Right lung (tissue), 10 donors: ENCODE data around the gene PIBF1. TPM values are rescaled to one million over a fixed set of nuclear protein-coding genes. Genes with fewer than 3 reads are reported as not detected.
A peak's percentile ranks its signal among the peaks of the same experiment; 100 is the strongest.
"Not testable (repeated sequence)": the region's sequence is repeated elsewhere in the genome, so short reads cannot be mapped to it uniquely, and the experiment has no call there.

Source experiments
- DNase-seq, 2 donors: peaks; one replicate each; pipeline ENCODE4 v3.0.0-alpha.2; 2013
- long read RNA-seq, 8 donors: transcript quantifications; one replicate each; lab custom pipeline, GENCODE V29; 2026
- polyA plus RNA-seq, 5 donors: library from polyadenylated mRNA; unstranded; fragments of 120-200 nt; gene quantifications; one replicate each; pipeline versions ENCODE4 v1.2.1 to v1.2.3, GENCODE V29; 2013; ENCODE audit warnings: inconsistent platforms in 1 of 5, low replicate concordance in 1 of 5; ENCODE audit not compliant: insufficient read length in 5 of 5, insufficient read depth in 1 of 5

The PIBF1 gene, protein sequence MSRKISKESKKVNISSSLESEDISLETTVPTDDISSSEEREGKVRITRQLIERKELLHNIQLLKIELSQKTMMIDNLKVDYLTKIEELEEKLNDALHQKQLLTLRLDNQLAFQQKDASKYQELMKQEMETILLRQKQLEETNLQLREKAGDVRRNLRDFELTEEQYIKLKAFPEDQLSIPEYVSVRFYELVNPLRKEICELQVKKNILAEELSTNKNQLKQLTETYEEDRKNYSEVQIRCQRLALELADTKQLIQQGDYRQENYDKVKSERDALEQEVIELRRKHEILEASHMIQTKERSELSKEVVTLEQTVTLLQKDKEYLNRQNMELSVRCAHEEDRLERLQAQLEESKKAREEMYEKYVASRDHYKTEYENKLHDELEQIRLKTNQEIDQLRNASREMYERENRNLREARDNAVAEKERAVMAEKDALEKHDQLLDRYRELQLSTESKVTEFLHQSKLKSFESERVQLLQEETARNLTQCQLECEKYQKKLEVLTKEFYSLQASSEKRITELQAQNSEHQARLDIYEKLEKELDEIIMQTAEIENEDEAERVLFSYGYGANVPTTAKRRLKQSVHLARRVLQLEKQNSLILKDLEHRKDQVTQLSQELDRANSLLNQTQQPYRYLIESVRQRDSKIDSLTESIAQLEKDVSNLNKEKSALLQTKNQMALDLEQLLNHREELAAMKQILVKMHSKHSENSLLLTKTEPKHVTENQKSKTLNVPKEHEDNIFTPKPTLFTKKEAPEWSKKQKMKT
- polyA plus RNA-seq = 10 to 100 TPM; 32.7 to 56.1 (median 48.6) TPM
- long read RNA-seq, donor 1, transcript PIBF1-201 (18 exons, 3,154 nt) = major isoform, 6 of 27 reads
- long read RNA-seq, donor 1, partial matches to known transcripts = 20 of 27 reads
- long read RNA-seq, donor 1, other reads (novel, unspliced or antisense) = 0 of 27 reads
- long read RNA-seq, donor 2, partial matches to known transcripts = 0 of 2 reads
- long read RNA-seq, donor 2, other reads (novel, unspliced or antisense) = 0 of 2 reads
- long read RNA-seq, donor 3, partial matches to known transcripts = 0 of 1 reads
- long read RNA-seq, donor 3, other reads (novel, unspliced or antisense) = 0 of 1 reads
- long read RNA-seq, donor 4, partial matches to known transcripts = 0 of 1 reads
- long read RNA-seq, donor 4, other reads (novel, unspliced or antisense) = 0 of 1 reads
- long read RNA-seq, donor 5, partial matches to known transcripts = 11 of 14 reads
- long read RNA-seq, donor 5, other reads (novel, unspliced or antisense) = 0 of 14 reads
- long read RNA-seq, donor 6, partial matches to known transcripts = 56 of 59 reads
- long read RNA-seq, donor 6, other reads (novel, unspliced or antisense) = 0 of 59 reads
- long read RNA-seq, donor 7 = 0 reads
- long read RNA-seq, donor 8, partial matches to known transcripts = 0 of 1 reads
- long read RNA-seq, donor 8, other reads (novel, unspliced or antisense) = 0 of 1 reads

DNA sequence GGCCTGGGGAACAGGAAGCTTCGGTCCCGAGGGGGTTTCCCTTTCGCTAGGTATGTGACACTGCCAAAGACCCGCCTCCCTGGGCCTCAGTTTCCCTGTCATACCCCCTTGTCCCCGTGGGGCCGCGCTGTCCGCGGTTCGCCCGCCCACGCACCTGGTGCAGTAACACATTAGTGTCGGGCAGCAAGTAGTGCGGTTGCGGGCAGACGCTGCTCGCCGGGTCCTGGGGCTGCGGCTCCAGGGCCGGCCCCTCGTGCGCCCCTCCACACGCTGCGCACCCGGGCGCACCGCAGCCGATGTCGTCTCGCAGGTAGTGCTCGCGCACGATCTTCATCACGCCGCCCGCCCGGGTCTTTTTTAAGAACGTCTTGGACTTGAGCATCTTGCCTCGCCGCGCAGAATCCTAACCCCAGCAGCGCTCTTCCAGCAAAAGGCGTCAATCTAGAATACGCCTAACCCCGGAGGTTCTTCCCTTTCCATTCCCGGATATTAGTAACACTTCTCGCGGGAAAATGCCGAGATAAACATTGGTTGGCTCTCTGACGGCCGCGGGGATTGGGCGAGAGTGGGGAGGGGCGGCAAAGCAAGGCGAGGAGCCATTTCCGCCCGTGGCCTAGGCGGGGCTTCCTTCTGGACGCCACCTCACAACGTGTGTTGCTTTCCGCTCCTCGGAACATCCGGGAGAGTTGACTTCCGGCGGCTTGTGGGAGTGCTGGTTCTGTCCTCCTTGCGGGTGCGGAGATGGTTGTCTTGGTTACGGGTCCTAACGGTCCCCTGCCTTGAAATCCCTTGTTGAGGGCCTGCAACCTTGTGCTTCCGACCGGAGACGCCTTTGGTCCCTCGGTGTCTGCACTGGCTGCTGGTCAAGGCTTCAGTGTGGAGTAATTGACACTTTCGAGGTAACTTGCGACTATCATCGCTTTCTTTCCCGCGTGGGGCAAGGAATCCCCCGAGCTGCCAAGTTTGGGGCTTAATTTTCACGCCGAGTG is at the start of gene PIBF1, which contains the start of gene DIS3:
Gene PIBF1 (plus strand): TSS at position 683 of the 989 bp plus-strand sequence. CDS start 1,337 bp downstream, outside the sequence.
Gene DIS3 (minus strand): TSS at position 450 of the 989 bp plus-strand sequence. CDS start 68 bp downstream, at position 382.
- DNase-seq = peak; percentile 96 to 97

DNA sequence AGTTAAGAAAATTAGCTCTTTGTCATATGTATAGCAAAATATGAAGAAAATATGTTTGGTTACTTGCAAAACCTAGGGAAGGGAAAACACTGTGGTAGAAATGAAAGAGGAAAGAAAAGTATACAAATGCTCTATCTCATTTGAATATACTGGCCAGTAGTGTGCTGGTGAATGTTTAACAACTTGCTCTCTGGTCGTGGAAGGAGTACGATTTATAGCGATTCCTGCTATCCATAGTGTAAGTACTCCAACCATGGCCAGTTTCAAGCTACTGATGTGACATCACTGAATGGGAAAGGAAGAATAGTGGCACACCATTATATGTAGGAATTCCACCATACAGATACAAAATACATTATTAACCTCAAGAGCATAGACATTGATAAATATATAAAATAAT is 44.9 kb upstream of the PIBF1 start:
- DNase-seq = no peak

GRCh38 chr13:72740015-72740414 is 41.9 kb upstream of the PIBF1 start:
- no peak for DNase-seq

DNA sequence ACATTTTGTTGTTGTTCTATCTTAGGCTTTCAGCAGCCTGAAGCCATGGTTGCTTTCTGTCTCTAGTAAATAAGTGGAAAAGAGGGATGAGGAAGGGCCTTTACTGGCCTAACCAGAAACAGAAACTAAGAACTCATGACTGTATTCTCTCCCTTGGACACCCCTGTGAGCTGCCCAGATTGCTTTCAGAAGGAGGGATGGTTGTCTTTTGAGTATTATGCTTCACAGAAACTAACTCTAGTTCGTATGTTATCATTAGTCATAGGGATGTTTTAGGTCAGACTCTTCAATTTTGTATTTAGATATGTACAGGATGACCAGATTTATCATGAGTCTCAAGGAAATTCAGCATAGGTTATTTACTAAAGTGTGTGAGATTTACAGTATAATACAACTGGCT is 36.7 kb upstream of the PIBF1 start:
- DNase-seq = no peak

- DNase-seq = no peak
Measured at GRCh38 chr13:72751220-72751619, 30.7 kb upstream of the PIBF1 start.

DNA sequence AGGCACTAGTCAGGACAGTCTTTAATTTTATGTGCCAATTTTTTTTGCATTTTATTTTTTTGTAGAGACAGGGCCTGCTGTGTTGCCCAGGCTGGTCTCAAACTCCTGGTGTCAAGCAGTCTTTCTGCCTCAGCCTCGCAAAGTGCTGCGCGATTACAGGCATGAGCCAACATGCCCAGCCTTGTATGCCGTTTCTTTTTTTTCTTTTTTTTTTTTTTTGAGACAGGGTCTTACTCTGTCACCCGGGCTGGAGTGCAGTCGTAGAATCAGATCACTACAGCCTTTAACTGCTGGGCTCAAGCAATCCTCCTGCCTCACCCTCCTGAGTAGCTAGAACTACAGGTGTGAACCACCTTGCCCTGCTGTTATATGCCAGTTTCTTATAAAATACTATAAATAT is 27.8 kb upstream of the PIBF1 start:
- DNase-seq = no peak

DNA sequence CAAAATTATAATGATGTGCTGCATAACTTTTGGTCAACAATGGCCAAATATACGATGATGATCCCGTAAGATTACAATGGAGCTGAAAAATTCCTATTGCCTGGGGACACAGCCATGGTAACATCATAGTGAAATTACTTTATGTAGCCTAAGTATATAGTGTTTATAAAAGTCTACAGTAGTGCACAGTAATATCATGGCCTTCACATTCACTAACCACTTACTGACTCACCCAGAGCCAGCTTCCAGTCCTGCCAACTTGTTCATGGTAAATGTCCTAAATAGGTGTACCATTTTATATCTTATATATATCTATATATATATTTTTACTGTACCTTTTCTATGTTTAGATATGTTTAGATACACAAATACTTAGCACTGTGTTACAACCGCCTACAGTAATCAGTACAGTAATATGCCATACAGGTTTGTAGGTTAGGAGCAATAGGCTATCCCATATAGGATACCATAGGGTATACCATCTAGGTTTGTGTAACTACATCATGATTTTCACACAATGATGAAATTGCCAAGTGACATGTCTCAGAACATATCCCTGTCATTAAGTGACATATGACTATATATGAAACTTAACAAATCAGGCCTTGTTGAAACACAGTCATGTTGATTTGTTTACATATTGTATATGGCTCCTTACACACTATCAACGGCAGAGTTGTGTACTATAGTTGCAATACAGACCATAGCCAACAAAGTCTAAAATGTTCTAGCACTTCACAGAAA is 24.0 kb upstream of the PIBF1 start:
- no peak for DNase-seq

DNA sequence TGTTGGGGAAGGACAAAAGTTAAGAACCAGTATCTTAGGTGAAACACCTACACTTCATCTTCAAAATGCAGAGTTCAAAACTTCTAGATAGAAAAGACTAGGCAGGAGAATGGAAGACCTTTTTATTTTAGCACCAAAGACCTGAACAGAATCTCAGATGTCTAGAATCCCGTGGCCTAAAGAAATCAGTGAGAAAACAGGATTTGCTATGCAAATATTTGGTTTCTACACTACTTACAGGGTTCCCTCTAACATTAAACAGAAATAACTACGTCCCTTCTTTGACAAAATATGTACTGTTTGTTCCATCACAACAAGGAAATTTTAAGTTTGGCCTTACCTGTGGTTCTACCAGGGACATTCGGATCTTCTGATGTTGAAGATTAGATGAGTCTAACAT is 21.7 kb upstream of the PIBF1 start:
- no peak for DNase-seq

DNA sequence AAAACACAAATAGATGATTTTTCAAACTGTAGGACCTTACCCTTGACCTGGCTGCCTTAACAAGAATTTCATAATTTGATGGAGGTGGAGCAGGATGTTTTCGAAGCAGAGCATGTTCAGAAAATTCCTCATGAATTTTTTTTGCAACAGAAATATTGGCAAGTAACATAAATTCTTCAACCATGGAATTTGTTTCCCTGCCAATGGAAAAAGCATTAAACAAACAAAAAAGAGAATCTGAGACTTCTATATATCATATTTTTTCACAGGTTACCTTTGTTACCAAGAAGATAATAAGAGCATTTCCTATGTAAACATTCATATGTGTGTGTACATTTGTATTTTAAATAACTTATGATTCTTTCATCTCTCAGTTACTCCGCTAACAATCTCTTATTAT is 18.5 kb upstream of the PIBF1 start:
- no peak for DNase-seq

GRCh38 chr13:72774019-72774418 is 7.9 kb upstream of the PIBF1 start:
- DNase-seq = no peak

DNA sequence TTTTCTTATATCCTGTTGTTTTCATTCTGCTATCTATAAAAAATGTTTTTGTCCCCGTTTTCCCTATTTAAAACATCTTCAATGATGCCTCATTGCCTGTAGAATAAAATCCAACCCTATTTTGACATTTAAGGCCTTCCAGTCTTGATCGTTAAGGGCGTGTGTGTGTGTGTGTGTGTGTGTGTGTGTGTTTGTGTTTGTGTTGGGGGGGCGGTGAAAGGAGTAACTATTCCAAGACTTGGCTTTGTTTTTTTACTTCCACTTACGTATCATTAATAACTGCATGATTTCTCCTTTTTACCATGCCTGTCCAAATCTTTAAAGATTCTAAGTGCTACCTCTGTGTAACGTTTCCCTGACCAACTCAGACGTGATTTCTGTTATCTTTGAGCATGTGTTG is 784 bp downstream of the PIBF1 start:
- DNase-seq = no peak

- not testable (repeated sequence) for DNase-seq
Measured at GRCh38 chr13:72784679-72785078, 2.7 kb downstream of the PIBF1 start.

DNA sequence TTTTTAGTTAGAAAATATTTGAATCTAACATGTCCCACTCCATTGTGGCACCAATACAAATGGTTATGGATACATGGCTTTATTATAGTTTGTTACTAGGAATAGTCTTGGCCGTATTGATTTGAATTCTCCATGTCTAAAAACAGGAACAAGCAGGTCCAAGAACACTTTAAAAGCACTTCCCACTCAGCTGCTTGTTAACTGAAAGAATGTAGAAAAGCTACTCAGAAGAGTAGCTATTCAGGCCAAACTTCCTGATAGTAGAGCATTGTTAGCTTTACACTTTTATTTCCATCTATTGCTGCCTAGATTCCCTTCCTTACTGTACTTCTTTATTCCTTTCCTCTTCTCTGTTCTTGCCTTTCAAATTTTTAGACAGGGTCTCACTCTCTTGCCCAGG is 6.9 kb downstream of the PIBF1 start:
- no peak for DNase-seq

DNA sequence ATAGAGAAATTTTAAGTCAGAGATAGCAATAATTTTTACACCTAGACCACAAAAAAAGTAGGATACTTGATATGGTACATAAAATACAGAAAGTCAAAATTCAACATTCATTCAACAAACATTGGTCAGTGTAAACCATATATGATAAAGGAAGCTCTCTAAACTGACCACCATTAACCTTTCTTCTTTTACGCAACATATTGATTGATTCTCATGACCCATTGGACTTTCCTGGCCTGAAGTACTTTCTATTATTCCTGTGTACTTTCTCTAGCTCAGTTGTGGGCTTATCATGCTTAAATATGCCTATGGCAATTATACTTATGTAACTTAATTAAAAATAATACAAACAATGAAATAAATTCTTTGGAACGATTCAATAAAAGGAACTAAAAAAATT is 10.7 kb downstream of the PIBF1 start:
- no peak for DNase-seq

GRCh38 chr13:72798817-72799216 is 16.9 kb downstream of the PIBF1 start:
- DNase-seq = no peak

- DNase-seq = no peak
Measured at GRCh38 chr13:72804301-72804700, 22.4 kb downstream of the PIBF1 start.

GRCh38 chr13:72805676-72806346 is 23.9 kb downstream of the PIBF1 start:
- no peak for DNase-seq

GRCh38 chr13:72806514-72806913 is 24.6 kb downstream of the PIBF1 start:
- not testable (repeated sequence) for DNase-seq
